IMR-90 (cell line): ENCODE measurements around the gene FGD5. TPM values are rescaled to one million over a fixed set of nuclear protein-coding genes. Genes with fewer than 3 reads are reported as not detected.

Experiments used
- ATAC-seq: fragments of 200-7000 bp; cut with Tn5 transposase; 2 replicates; pipeline ENCODE4 v1.9.1; 2020; ENCODE audit warnings: low read depth, mild to moderate bottlenecking, moderate library complexity
- BruUV-seq: library from RNA; stranded (reverse); fragments of 400-500 nt; replicated peaks from 2 replicates; lab custom pipeline; 2021; lab: Mats Ljungman, UMichigan
- CTCF ChIA-PET: fragments of 300-600 bp; formaldehyde crosslinking; extraction: SDS; loops from one replicate; lab custom pipeline; 2021; ENCODE audit warnings: antibody characterized with exemption; lab: Yijun Ruan, JAX
- POLR2A ChIA-PET: fragments of 300-600 bp; sonication (Branson Sonifier 250); formaldehyde crosslinking; loops from one replicate; lab custom pipeline; 2022; ENCODE audit warnings: antibody characterized with exemption; ENCODE audit not compliant: unreplicated experiment; lab: Charles Lee
- DNase-seq: peaks from one replicate; pipeline ENCODE4 v3.0.0; 2013
- H2AFZ ChIP-seq: replicated peaks from 2 replicates; pipeline ENCODE3; 2013; ENCODE audit warnings: low read length, mild to moderate bottlenecking; ENCODE audit not compliant: poor library complexity
- H2AK5ac ChIP-seq: 2 replicates; pipeline ENCODE4 v1.6.1; 2013; ENCODE audit warnings: low read depth, low read length, inconsistent platforms
- H2AK9ac ChIP-seq: replicated peaks from 2 replicates; pipeline ENCODE3; 2013; ENCODE audit warnings: mild to moderate bottlenecking, low read depth, low read length, moderate library complexity; ENCODE audit not compliant: poor library complexity
- H2BK120ac ChIP-seq: 2 replicates; pipeline ENCODE4 v1.6.1; 2013; ENCODE audit warnings: low read depth, low read length, inconsistent platforms
- H2BK15ac ChIP-seq: 3 replicates; pipeline ENCODE4 v1.6.1; 2013; ENCODE audit warnings: low read depth, low read length, inconsistent platforms
- H2BK20ac ChIP-seq: 2 replicates; pipeline ENCODE4 v1.6.1; 2013; ENCODE audit warnings: low read depth, mild to moderate bottlenecking, inconsistent platforms, low read length, moderate library complexity
- H2BK5ac ChIP-seq: 2 replicates; pipeline ENCODE4 v1.6.1; 2013; ENCODE audit warnings: mild to moderate bottlenecking, low read depth, low read length, inconsistent platforms; ENCODE audit not compliant: poor library complexity, severe bottlenecking
- H3K14ac ChIP-seq: replicated peaks from 2 replicates; pipeline ENCODE4 v1.6.1; 2013; ENCODE audit warnings: low read depth, low read length, inconsistent platforms
- H3K18ac ChIP-seq: 2 replicates; pipeline ENCODE4 v1.6.1; 2013; ENCODE audit warnings: low read depth, low read length, control low read depth
- H3K23ac ChIP-seq: 2 replicates; pipeline ENCODE4 v1.6.1; 2013; ENCODE audit warnings: low read depth, low read length, inconsistent platforms
- H3K27ac ChIP-seq: 2 replicates; pipeline ENCODE4 v1.5.1; 2013; ENCODE audit warnings: mild to moderate bottlenecking, control low read depth, low read length; ENCODE audit not compliant: insufficient read depth
- H3K27me3 ChIP-seq: 2 replicates; pipeline ENCODE4 v1.6.1; 2013; ENCODE audit warnings: low read length; ENCODE audit not compliant: control insufficient read depth, insufficient read depth
- H3K36me3 ChIP-seq: 2 replicates; pipeline ENCODE4 v1.6.1; 2013; ENCODE audit warnings: low read length, mixed read lengths; ENCODE audit not compliant: control insufficient read depth, insufficient read depth
- H3K4ac ChIP-seq: 2 replicates; pipeline ENCODE4 v1.6.1; 2013; ENCODE audit warnings: low read depth, low read length, inconsistent platforms
- H3K4me1 ChIP-seq: 2 replicates; pipeline ENCODE4 v1.6.1; 2013; ENCODE audit warnings: low read length, mixed read lengths; ENCODE audit not compliant: control insufficient read depth, insufficient read depth
- H3K4me2 ChIP-seq: 2 replicates; pipeline ENCODE4 v1.6.1; 2013; ENCODE audit warnings: low read depth, mild to moderate bottlenecking, control low read depth, low read length, moderate library complexity
- H3K4me3 ChIP-seq: 2 replicates; pipeline ENCODE4 v1.5.1; 2013; ENCODE audit warnings: low read depth, mild to moderate bottlenecking, control low read depth, low read length, moderate library complexity; ENCODE audit not compliant: insufficient read depth
- H3K56ac ChIP-seq: 2 replicates; pipeline ENCODE4 v1.6.1; 2013; ENCODE audit warnings: low read length, inconsistent platforms; ENCODE audit not compliant: insufficient read depth; ENCODE audit errors: extremely low read depth
- H3K79me1 ChIP-seq, 2 experiments: 2 replicates each; pipeline ENCODE4 v1.6.1; 2013; ENCODE audit warnings: low read length in 2 of 2, inconsistent platforms in 1 of 2, low read depth in 1 of 2
- H3K9ac ChIP-seq: 2 replicates; pipeline ENCODE4 v1.6.1; 2013; ENCODE audit warnings: low read depth, low read length, control low read depth
- H3K9me1 ChIP-seq: 2 replicates; pipeline ENCODE4 v1.6.1; 2013; ENCODE audit warnings: low read length, inconsistent platforms; ENCODE audit not compliant: insufficient read depth
- H3K9me3 ChIP-seq: 2 replicates; pipeline ENCODE4 v1.6.1; 2013; ENCODE audit warnings: low read length; ENCODE audit not compliant: control insufficient read depth, insufficient read depth
- H4K20me1 ChIP-seq: 2 replicates; pipeline ENCODE4 v1.6.1; 2013; ENCODE audit warnings: low read length, inconsistent platforms; ENCODE audit not compliant: insufficient read depth
- H4K5ac ChIP-seq: 2 replicates; pipeline ENCODE4 v1.6.1; 2013; ENCODE audit warnings: mild to moderate bottlenecking, low read depth, low read length, control low read depth
- H4K8ac ChIP-seq, 2 experiments: 2 replicates each; pipeline ENCODE4 v1.6.1; 2013; ENCODE audit warnings: low read depth in 2 of 2, low read length in 2 of 2, control low read depth in 1 of 2, inconsistent platforms in 1 of 2
- H4K91ac ChIP-seq: 2 replicates; pipeline ENCODE4 v1.6.1; 2013; ENCODE audit warnings: low read depth, low read length, inconsistent platforms; ENCODE audit not compliant: insufficient read depth
- CEBPB ChIP-seq: IDR thresholded peaks from 2 replicates; pipeline ENCODE4 v1.6.1; 2012; ENCODE audit warnings: low read depth, low read length, improper control_type of control experiment
- CHD1 ChIP-seq: IDR thresholded peaks from 2 replicates; pipeline ENCODE4 v1.6.1; 2012; ENCODE audit warnings: low read depth, low read length, improper control_type of control experiment
- FOS ChIP-seq: fragments of 150-350 bp; IDR thresholded peaks from 2 replicates; pipeline ENCODE4 v1.6.1; 2016; ENCODE audit warnings: low read depth, low read length
- MAZ ChIP-seq: IDR thresholded peaks from 2 replicates; pipeline ENCODE4 v1.6.1; 2012; ENCODE audit warnings: low read depth, mild to moderate bottlenecking, low read length, improper control_type of control experiment, moderate library complexity, borderline replicate concordance
- MXI1 ChIP-seq: IDR thresholded peaks from 2 replicates; pipeline ENCODE4 v1.6.1; 2012; ENCODE audit warnings: low read depth, mild to moderate bottlenecking, low read length, moderate library complexity, borderline replicate concordance
- POLR2A ChIP-seq: IDR thresholded peaks from 2 replicates; pipeline ENCODE4 v1.6.1; 2012; ENCODE audit warnings: mild to moderate bottlenecking, low read depth, low read length
- RAD21 ChIP-seq: IDR thresholded peaks from 2 replicates; pipeline ENCODE4 v1.6.1; 2012; ENCODE audit warnings: low read length, improper control_type of control experiment
- SMC3 ChIP-seq: fragments of 150-350 bp; IDR thresholded peaks from 2 replicates; pipeline ENCODE4 v1.6.1; 2016; ENCODE audit warnings: low read depth, mild to moderate bottlenecking, antibody characterized with exemption, low read length, moderate library complexity
- WGBS, 2 experiments: methylation state at CpG; one replicate each; pipeline versions ENCODE4 v1.1.5 to v1.1.7; 2013; ENCODE audit warnings: missing lambda C conversion rate in 2 of 2; ENCODE audit not compliant: insufficient read length in 1 of 2; ENCODE audit errors: extremely low coverage in 2 of 2; 5-methylcytosine and 5-hydroxymethylcytosine counted together
- dilution Hi-C: fragments of 300-500 bp; cut with HindIII; formaldehyde crosslinking; loops from one replicate; pipeline ENCODE4 v1.14.3; 2018; ENCODE audit warnings: low sequenced_read_pairs; ENCODE audit not compliant: unreplicated experiment
- in situ Hi-C: fragments of 300-500 bp; cut with MboI; formaldehyde crosslinking; loops from 3 replicates; pipeline ENCODE4 v1.14.3; 2019; ENCODE audit warnings: low sequenced_read_pairs, inconsistent platforms, mixed read lengths
- intact Hi-C: fragments of 100-400 bp; cut with micrococcal nuclease; formaldehyde crosslinking; loops from 2 replicates; pipeline ENCODE4 v1.10.0; 2022
- polyA plus RNA-seq, 3 experiments: library from polyadenylated mRNA; depleted of rRNA; stranded (reverse); fragments of >200 nt; gene quantifications; 2 replicates each; pipeline ENCODE4 v1.2.3, GENCODE V29; 2012; ENCODE audit warnings: low replicate concordance in 1 of 3
- total RNA-seq: library from RNA; depleted of rRNA; stranded (reverse); fragments of >200 nt; gene quantifications from 2 replicates; pipeline ENCODE4 v1.2.3, GENCODE V29; 2012
- TF ChIP-seq, protein P1 (sequence below): conservative IDR thresholded peaks from 2 replicates; pipeline ENCODE4 v1.5.1; 2012; ENCODE audit warnings: mild to moderate bottlenecking, low read depth, low read length, improper control_type of control experiment

The FGD5 gene
- total and polyA plus RNA-seq, 2 of the 4 experiments (the other 2 are of a cell fraction): not detected

DNA sequence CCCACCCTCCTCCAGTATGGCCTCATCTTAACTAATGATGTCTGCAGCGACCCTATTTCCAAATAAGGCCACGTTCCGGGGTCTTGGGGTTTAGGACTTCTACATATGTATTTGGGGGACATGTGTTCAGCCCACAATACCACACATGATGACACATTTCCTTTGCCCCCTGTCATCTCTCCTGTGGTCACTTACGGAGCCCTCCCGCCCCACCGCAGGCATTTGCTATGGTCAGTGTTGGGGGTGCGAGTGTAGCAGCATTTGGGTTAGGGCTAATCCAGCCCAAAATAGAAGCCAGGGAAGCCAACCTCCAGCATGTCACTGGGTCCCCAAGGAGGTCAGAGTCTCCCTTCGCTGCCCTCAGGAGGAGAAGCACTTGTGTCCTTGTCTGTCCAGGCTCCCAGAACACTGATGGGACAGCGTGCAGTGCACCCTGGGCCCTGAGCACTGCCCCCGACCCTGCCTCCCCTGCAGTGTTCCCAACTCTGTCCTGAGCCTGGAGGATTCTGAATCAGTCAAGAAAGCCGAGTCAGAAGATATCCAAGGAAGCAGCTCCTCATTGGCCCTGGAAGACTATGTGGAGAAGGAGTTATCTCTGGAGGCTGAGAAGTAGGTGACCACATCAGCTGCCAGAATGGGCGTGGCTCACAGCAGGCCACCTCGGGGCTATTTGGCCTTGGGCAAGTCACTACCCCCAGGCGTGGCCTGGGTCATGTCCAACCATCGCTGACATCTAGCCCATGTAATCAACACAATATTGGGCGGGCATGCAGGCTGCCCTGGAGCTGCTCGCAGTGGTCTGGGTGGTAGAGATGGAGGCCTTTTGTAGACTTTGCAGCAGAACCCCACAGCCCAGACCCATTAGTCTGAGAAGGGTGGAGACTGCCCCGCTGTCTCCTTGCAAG, 46.9 kb upstream of the FGD5 start:
- Histone ChIP-seq H4K8ac (no peak overlapping the region), H3K9ac (no peak overlapping the region), H3K27ac (no peak overlapping the region), H2AK9ac (no peak overlapping the region), H3K9me1 (no peaks in the 10 kb centered on the region), H3K4me2 (no peak overlapping the region), H3K79me1 (no peaks in the 10 kb centered on the region), H4K91ac (no peak overlapping the region), H3K14ac (no peak overlapping the region), H2AFZ (no peak overlapping the region), H2BK15ac (no peak overlapping the region), H3K56ac (no peak overlapping the region), H4K5ac (no peak overlapping the region), H3K4me3 (no peak overlapping the region), H2BK20ac (no peak overlapping the region), H3K9me3 (no peaks in the 10 kb centered on the region), H2BK120ac (no peak overlapping the region), H3K23ac (no peak overlapping the region), H3K18ac (no peak overlapping the region), H3K36me3 (no peaks in the 10 kb centered on the region), H3K4ac (no peak overlapping the region), H2AK5ac (no peak overlapping the region), H3K4me1 (no peaks in the 10 kb centered on the region), H3K27me3 (peaks cover 20% of the 10 kb centered on the region; the same call in 1 of the 2 replicates), H2BK5ac (no peak overlapping the region), H4K20me1 (no peaks in the 10 kb centered on the region)
- CTCF ChIA-PET: no interaction called here
- intact Hi-C loops (no loop called here), dilution Hi-C loops (no loop called here), in situ Hi-C loops (no loop called here)
- WGBS, 2 experiments: 50% methylated on average over 2 of the region's 18 CpGs; no CpG with 5 or more reads in 1 of the 2 experiments
- BruUV-seq: no TSS peak
- DNase-seq: no peak
- no peak for TF ChIP-seq SMC3
- no peak for TF ChIP-seq FOS
- TF ChIP-seq CHD1: no peak
- no peak for TF ChIP-seq POLR2A
- TF ChIP-seq RAD21: no peak
- TF ChIP-seq MAZ: no peak
- no peak for TF ChIP-seq MXI1
- TF ChIP-seq, protein P1, sequence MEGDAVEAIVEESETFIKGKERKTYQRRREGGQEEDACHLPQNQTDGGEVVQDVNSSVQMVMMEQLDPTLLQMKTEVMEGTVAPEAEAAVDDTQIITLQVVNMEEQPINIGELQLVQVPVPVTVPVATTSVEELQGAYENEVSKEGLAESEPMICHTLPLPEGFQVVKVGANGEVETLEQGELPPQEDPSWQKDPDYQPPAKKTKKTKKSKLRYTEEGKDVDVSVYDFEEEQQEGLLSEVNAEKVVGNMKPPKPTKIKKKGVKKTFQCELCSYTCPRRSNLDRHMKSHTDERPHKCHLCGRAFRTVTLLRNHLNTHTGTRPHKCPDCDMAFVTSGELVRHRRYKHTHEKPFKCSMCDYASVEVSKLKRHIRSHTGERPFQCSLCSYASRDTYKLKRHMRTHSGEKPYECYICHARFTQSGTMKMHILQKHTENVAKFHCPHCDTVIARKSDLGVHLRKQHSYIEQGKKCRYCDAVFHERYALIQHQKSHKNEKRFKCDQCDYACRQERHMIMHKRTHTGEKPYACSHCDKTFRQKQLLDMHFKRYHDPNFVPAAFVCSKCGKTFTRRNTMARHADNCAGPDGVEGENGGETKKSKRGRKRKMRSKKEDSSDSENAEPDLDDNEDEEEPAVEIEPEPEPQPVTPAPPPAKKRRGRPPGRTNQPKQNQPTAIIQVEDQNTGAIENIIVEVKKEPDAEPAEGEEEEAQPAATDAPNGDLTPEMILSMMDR: no peak
- no peak for TF ChIP-seq CEBPB
- ATAC-seq: no peak
- POLR2A ChIA-PET: no interaction called here
